Hepatocyte (in vitro differentiated cells): ENCODE data around the gene SMARCA2.

Experiments used
- EZH2 ChIP-seq: fragments of 200-600 bp; sonication (generic); IDR thresholded peaks from 2 replicates; pipeline ENCODE4 v1.6.1; 2016; ENCODE audit warnings: antibody characterized with exemption, mild to moderate bottlenecking, borderline replicate concordance
- EZH2phosphoT487 ChIP-seq: fragments of 200-600 bp; sonication (generic); IDR thresholded peaks from one replicate; pipeline ENCODE4 v1.6.1; 2018; ENCODE audit warnings: antibody characterized with exemption, mild to moderate bottlenecking, low read depth, moderate library complexity; ENCODE audit not compliant: unreplicated experiment, severe bottlenecking
- TF ChIP-seq, protein P1 (sequence below): fragments of 200-600 bp; sonication (generic); IDR thresholded peaks from 2 replicates; pipeline ENCODE4 v1.5.1; 2016; ENCODE audit warnings: antibody characterized with exemption, mild to moderate bottlenecking; ENCODE audit not compliant: poor library complexity

DNA sequence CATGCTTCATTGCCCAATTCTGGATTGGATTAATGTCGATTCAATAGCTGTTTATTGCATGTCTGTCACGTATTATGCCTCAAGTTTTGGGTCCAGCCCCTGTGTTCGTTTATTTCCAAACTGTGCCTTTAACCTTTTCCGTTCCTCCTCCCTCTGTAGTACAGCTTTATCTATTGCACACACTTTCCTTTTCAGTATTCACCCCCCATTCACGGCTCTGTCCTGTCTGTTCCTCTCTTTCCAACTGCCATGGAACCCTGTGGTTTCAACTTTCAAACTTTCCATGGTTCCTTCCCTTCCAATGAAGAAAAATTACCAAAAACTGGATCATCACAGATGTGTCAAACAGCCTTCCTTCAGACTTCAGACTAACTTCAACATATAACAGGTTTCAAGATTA lies 17.1 kb downstream of the SMARCA2 start:
- TF ChIP-seq, protein P1, sequence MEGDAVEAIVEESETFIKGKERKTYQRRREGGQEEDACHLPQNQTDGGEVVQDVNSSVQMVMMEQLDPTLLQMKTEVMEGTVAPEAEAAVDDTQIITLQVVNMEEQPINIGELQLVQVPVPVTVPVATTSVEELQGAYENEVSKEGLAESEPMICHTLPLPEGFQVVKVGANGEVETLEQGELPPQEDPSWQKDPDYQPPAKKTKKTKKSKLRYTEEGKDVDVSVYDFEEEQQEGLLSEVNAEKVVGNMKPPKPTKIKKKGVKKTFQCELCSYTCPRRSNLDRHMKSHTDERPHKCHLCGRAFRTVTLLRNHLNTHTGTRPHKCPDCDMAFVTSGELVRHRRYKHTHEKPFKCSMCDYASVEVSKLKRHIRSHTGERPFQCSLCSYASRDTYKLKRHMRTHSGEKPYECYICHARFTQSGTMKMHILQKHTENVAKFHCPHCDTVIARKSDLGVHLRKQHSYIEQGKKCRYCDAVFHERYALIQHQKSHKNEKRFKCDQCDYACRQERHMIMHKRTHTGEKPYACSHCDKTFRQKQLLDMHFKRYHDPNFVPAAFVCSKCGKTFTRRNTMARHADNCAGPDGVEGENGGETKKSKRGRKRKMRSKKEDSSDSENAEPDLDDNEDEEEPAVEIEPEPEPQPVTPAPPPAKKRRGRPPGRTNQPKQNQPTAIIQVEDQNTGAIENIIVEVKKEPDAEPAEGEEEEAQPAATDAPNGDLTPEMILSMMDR: no peak
- no peak for TF ChIP-seq EZH2
- no peak for TF ChIP-seq EZH2phosphoT487
